ENCODE data around the gene QRFP. TPM values are rescaled to one million over a fixed set of nuclear protein-coding genes. Genes with fewer than 3 reads are reported as not detected.

QRFP gene
- polyA plus RNA-seq, 1 donor from 2014 or later, result not detected

DNA sequence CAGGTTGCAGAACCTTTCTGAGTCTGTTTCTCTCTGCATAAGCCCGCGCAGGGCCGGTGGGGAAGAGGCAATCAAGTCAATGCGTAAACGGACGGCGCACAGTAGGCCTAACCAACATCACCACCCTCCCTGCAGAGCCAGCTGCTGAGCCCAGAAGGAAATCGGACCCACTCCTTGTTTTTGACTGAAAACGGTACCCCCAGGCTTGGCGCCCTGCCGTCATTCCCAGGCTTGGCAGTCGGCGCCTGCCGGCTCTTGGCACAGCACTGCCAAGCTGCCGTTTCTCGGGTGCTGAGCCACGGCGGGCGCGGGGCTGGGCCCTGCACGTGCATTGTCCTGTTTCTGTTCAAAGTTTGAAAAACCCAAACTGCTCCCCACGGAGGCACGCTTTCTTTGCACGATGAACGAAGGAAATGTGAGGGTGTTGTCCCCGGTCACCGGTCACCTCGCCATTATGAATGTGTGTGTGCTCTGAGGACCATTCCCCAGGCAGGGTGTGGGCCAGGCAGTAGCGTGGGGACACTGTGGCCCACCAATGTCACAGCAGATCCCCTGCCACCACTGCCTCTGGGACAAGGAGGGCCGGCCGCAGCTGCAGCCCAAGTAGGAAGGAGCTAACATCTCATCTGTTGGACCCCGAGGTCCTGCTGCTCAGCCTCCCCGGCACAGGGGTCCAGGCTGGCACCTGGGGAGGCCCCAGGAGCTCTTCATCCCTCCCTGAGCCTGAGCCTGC is 22.4 kb upstream of the QRFP start:
- Histone ChIP-seq H3K9me3 (ENCODE audit: low read length) (no peaks in the 10 kb centered on the region), H3F3A (ENCODE audit: insufficient read depth, low read length, poor library complexity, severe bottlenecking) (no peaks in the 10 kb centered on the region), H2AFZ (ENCODE audit: low read depth, low read length) (no peak overlapping the region), H4K20me1 (ENCODE audit: insufficient read depth) (no peaks in the 10 kb centered on the region), H3K27me3 (ENCODE audit: insufficient read depth, low read depth, low read length) (no peaks in the 10 kb centered on the region), H3K4me2 (ENCODE audit: low read length) (no peak overlapping the region), H3K9ac (ENCODE audit: low read length) (no peak overlapping the region), H3K36me3 (ENCODE audit: insufficient read depth, low read length) (no peaks in the 10 kb centered on the region), H3K4me3 (ENCODE audit: low read length) (no peak overlapping the region), H3K27ac (ENCODE audit: low read length) (no peak overlapping the region), H3K79me2 (replicated peaks; ENCODE audit: insufficient read depth, low read length) (no peaks in the 10 kb centered on the region), H3K9me2 (ENCODE audit: insufficient read depth, low read length) (no peaks in the 10 kb centered on the region)
- no peak for TF ChIP-seq SMC3 (conservative IDR thresholded peaks at IDR 0.05; ENCODE audit: poor library complexity)

DNA sequence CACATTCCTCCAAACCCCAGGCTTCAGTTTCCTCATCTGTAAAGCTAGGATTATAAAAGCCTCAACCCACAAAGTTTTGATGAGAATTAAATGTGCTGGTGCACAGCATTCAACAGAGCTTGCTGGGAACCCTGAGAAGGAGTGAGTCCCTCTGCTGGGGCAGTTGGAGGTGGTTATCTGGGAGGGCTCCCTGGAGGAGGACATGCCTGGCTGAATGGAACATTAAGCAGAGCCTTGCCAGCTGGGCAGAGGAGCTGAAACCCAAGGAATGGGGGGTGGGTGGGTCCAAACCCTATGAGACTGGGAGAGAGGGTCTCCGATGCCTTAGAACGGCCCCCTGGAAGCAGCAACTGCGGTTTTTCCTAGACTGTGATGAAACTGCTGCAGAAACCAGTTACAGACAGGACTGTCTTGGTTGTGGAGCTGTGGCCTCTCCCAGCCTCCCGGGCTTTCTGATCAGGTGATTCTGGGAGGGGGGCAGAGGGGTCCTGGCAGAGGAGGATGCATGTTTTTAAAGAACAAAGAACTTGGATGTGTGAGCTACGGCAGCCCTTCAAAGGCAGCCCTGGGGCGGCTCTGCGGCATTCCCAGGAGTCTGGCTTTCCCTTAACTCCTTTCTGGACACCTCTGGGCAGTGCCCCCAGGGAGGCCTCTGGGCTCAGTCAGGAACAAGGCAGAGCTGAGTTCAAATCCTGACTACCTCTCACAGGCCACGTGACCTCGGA is 21.7 kb upstream of the QRFP start:
- H3K9ac ChIP-seq (ENCODE audit: low read length), result no peak overlapping the region
- TF ChIP-seq POLR2AphosphoS5 (IDR thresholded peaks at IDR 0.05) (no peak), SMC3 (conservative IDR thresholded peaks at IDR 0.05; ENCODE audit: poor library complexity) (no peak), MXI1 (conservative IDR thresholded peaks at IDR 0.05; ENCODE audit: poor library complexity, severe bottlenecking) (no peak), EZH2 (IDR thresholded peaks at IDR 0.05; ENCODE audit: borderline replicate concordance, insufficient read depth, low read length, poor library complexity, severe bottlenecking) (no peak), TAF1 (IDR thresholded peaks at IDR 0.05; ENCODE audit: low read depth) (no peak), EP300 (conservative IDR thresholded peaks at IDR 0.05; ENCODE audit: poor library complexity, severe bottlenecking) (no peak), RAD21 (conservative IDR thresholded peaks at IDR 0.05) (no peak)
- TF ChIP-seq, protein P1, sequence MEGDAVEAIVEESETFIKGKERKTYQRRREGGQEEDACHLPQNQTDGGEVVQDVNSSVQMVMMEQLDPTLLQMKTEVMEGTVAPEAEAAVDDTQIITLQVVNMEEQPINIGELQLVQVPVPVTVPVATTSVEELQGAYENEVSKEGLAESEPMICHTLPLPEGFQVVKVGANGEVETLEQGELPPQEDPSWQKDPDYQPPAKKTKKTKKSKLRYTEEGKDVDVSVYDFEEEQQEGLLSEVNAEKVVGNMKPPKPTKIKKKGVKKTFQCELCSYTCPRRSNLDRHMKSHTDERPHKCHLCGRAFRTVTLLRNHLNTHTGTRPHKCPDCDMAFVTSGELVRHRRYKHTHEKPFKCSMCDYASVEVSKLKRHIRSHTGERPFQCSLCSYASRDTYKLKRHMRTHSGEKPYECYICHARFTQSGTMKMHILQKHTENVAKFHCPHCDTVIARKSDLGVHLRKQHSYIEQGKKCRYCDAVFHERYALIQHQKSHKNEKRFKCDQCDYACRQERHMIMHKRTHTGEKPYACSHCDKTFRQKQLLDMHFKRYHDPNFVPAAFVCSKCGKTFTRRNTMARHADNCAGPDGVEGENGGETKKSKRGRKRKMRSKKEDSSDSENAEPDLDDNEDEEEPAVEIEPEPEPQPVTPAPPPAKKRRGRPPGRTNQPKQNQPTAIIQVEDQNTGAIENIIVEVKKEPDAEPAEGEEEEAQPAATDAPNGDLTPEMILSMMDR (IDR thresholded peaks at IDR 0.05; ENCODE audit: poor library complexity, severe bottlenecking), result no peak
- TF ChIP-seq, protein P2, sequence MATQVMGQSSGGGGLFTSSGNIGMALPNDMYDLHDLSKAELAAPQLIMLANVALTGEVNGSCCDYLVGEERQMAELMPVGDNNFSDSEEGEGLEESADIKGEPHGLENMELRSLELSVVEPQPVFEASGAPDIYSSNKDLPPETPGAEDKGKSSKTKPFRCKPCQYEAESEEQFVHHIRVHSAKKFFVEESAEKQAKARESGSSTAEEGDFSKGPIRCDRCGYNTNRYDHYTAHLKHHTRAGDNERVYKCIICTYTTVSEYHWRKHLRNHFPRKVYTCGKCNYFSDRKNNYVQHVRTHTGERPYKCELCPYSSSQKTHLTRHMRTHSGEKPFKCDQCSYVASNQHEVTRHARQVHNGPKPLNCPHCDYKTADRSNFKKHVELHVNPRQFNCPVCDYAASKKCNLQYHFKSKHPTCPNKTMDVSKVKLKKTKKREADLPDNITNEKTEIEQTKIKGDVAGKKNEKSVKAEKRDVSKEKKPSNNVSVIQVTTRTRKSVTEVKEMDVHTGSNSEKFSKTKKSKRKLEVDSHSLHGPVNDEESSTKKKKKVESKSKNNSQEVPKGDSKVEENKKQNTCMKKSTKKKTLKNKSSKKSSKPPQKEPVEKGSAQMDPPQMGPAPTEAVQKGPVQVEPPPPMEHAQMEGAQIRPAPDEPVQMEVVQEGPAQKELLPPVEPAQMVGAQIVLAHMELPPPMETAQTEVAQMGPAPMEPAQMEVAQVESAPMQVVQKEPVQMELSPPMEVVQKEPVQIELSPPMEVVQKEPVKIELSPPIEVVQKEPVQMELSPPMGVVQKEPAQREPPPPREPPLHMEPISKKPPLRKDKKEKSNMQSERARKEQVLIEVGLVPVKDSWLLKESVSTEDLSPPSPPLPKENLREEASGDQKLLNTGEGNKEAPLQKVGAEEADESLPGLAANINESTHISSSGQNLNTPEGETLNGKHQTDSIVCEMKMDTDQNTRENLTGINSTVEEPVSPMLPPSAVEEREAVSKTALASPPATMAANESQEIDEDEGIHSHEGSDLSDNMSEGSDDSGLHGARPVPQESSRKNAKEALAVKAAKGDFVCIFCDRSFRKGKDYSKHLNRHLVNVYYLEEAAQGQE (IDR thresholded peaks at IDR 0.05; ENCODE audit: borderline replicate concordance), result no peak
- no peaks in the 10 kb centered on the region for H4K20me1 ChIP-seq (ENCODE audit: insufficient read depth)
- no peaks in the 10 kb centered on the region for H3K27me3 ChIP-seq (ENCODE audit: insufficient read depth, low read depth, low read length)
- H3K27ac ChIP-seq (ENCODE audit: low read length), result no peak overlapping the region
- H3K79me2 ChIP-seq (replicated peaks; ENCODE audit: insufficient read depth, low read length), result no peaks in the 10 kb centered on the region
- no peaks in the 10 kb centered on the region for H3F3A ChIP-seq (ENCODE audit: insufficient read depth, low read length, poor library complexity, severe bottlenecking)
- H3K4me3 ChIP-seq (ENCODE audit: low read length), result no peak overlapping the region
- H3K36me3 ChIP-seq (ENCODE audit: insufficient read depth, low read length), result no peaks in the 10 kb centered on the region
- no peaks in the 10 kb centered on the region for H3K9me2 ChIP-seq (ENCODE audit: insufficient read depth, low read length)
- no peaks in the 10 kb centered on the region for H3K9me3 ChIP-seq (ENCODE audit: low read length)
- H3K4me2 ChIP-seq (ENCODE audit: low read length), result no peak overlapping the region
- no peak overlapping the region for H2AFZ ChIP-seq (ENCODE audit: low read depth, low read length)

Data from neural cell (in vitro differentiated cells).